ENCODE measurements around the gene UROD.

GRCh38 chr1:45057542-45057941 is 45.5 kb downstream of the UROD start:
- TF ChIP-seq CTCF (IDR thresholded peaks at IDR 0.05; ENCODE audit: insufficient read depth, low read depth, low read length) (no peak), EZH2 (IDR thresholded peaks at IDR 0.05; ENCODE audit: insufficient read depth, low read length) (no peak)
